Esophagus squamous epithelium (tissue), 4 donors: ENCODE data around the gene BMP7.

Experiments used
- POLR2A ChIP-seq, 4 donors: fragments of 450-650 bp; IDR thresholded peaks; one replicate each; pipeline ENCODE4 v1.6.1; 2017; ENCODE audit warnings: antibody characterized with exemption in 4 of 4, mild to moderate bottlenecking in 4 of 4, moderate library complexity in 3 of 4
- TF ChIP-seq, protein P1 (sequence below), 6 experiments: fragments of 450-650 bp in 4 of 6; fragments of 200-600 bp in 2 of 6; sonication (generic) in 2 of 6; IDR thresholded peaks; one replicate each; pipeline ENCODE4 v1.5.1; 2016 to 2019; ENCODE audit warnings: antibody characterized with exemption in 6 of 6, mild to moderate bottlenecking in 4 of 6, moderate library complexity in 4 of 6

DNA sequence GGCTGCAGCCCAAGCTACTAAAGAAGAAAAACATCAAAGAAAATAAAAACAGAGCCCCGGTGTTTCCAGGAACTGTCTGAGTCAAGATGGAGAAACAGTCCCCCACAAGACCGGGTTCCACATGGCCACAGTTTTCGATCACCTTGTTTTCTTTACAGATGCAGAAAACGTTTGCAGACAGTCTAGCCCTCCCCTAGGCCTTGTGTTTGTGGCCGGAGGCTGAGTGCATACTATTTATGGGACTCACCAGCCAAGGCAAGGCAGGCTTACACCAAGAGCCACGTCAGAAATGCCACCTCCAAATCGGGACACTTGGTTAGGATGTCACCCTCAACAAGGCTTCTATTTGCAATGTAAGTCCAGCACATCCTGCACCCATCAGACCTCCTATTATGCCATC, 97.3 kb downstream of the BMP7 start:
- TF ChIP-seq, protein P1, sequence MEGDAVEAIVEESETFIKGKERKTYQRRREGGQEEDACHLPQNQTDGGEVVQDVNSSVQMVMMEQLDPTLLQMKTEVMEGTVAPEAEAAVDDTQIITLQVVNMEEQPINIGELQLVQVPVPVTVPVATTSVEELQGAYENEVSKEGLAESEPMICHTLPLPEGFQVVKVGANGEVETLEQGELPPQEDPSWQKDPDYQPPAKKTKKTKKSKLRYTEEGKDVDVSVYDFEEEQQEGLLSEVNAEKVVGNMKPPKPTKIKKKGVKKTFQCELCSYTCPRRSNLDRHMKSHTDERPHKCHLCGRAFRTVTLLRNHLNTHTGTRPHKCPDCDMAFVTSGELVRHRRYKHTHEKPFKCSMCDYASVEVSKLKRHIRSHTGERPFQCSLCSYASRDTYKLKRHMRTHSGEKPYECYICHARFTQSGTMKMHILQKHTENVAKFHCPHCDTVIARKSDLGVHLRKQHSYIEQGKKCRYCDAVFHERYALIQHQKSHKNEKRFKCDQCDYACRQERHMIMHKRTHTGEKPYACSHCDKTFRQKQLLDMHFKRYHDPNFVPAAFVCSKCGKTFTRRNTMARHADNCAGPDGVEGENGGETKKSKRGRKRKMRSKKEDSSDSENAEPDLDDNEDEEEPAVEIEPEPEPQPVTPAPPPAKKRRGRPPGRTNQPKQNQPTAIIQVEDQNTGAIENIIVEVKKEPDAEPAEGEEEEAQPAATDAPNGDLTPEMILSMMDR (IDR thresholded peaks at IDR 0.05), result no peak
- no peak for TF ChIP-seq POLR2A (IDR thresholded peaks at IDR 0.05)
